Gastrocnemius medialis (tissue), 4 donors: ENCODE data around the gene PAK4. TPM values are rescaled to one million over a fixed set of nuclear protein-coding genes. Genes with fewer than 3 reads are reported as not detected.
"Not testable (repeated sequence)": the region's sequence is repeated elsewhere in the genome, so short reads cannot be mapped to it uniquely, and the experiment has no call there.

ENCODE experiments used
- ATAC-seq, 2 donors: fragments of 150-250 bp; one replicate each; pipeline ENCODE4 v1.9.1; 2016
- DNase-seq, 2 donors: peaks; one replicate each; pipeline ENCODE4 v3.0.0-alpha.2; 2019
- H3K27ac ChIP-seq, 4 donors: fragments of 200-600 bp; sonication (generic); 1 replicate in 1 of 4; 2 replicates in 3 of 4; pipeline ENCODE4 v1.5.1; 2016 to 2018; ENCODE audit warnings: mild to moderate bottlenecking in 2 of 4, moderate library complexity in 1 of 4
- H3K27me3 ChIP-seq, 3 donors: fragments of 200-600 bp; sonication (generic) in 2 of 3; 1 replicate in 1 of 3; 2 replicates in 2 of 3; pipeline versions ENCODE4 v1.5.1 to v1.6.0; 2016 to 2019; ENCODE audit warnings: mild to moderate bottlenecking in 1 of 3, moderate library complexity in 1 of 3
- H3K36me3 ChIP-seq, 2 donors: fragments of 200-600 bp; sonication (generic) in 1 of 2; one replicate each; pipeline ENCODE4 v1.5.1; 2017 to 2018
- H3K4me1 ChIP-seq, 2 donors: fragments of 200-600 bp; sonication (generic) in 1 of 2; one replicate each; pipeline ENCODE4 v1.5.1; 2016 to 2017; ENCODE audit warnings: mild to moderate bottlenecking in 2 of 2
- H3K4me3 ChIP-seq, 4 donors: fragments of 200-600 bp; sonication (generic) in 3 of 4; 1 replicate in 1 of 4; 2 replicates in 3 of 4; pipeline ENCODE4 v1.5.1; 2016 to 2019; ENCODE audit warnings: mild to moderate bottlenecking in 2 of 4
- H3K9me3 ChIP-seq, 3 donors: fragments of 200-600 bp; sonication (generic) in 2 of 3; 1 replicate in 1 of 3; 2 replicates in 2 of 3; pipeline ENCODE4 v1.5.1; 2016 to 2019
- POLR2A ChIP-seq, 2 donors: fragments of 450-650 bp; IDR thresholded peaks; one replicate each; pipeline ENCODE4 v1.6.1; 2017; ENCODE audit warnings: antibody characterized with exemption in 2 of 2, mild to moderate bottlenecking in 2 of 2, moderate library complexity in 2 of 2
- in situ Hi-C, 4 donors: fragments of 200-750 bp; cut with MboI; loops; one replicate each; pipeline versions ENCODE4 v1.15.0 to v1.8.0; 2017; ENCODE audit warnings: low sequenced_read_pairs in 4 of 4
- intact Hi-C: fragments of 100-400 bp; cut with DNase I; formaldehyde crosslinking; loops from one replicate; pipeline ENCODE4 v1.15.1; 2023; ENCODE audit warnings: low total_unique reads
- total RNA-seq, 4 donors: library from RNA; depleted of rRNA; stranded (reverse); fragments of >200 nt; gene quantifications; one replicate each; pipeline versions ENCODE4 v1.1.0 to v1.2.3, GENCODE V29; 2016
- TF ChIP-seq, protein P1 (sequence below), 5 experiments: fragments of 450-650 bp in 3 of 5; fragments of 200-600 bp in 2 of 5; sonication (generic) in 2 of 5; IDR thresholded peaks in 4 of 5; conservative IDR thresholded peaks in 1 of 5; 1 replicate in 4 of 5; 2 replicates in 1 of 5; pipeline ENCODE4 v1.5.1; 2016 to 2019; ENCODE audit warnings: antibody characterized with exemption in 5 of 5, mild to moderate bottlenecking in 3 of 5, moderate library complexity in 3 of 5

Gene PAK4
- total RNA-seq, 4 donors from 2014 or later: 4.7 to 11.7 (median 8.3) TPM

DNA sequence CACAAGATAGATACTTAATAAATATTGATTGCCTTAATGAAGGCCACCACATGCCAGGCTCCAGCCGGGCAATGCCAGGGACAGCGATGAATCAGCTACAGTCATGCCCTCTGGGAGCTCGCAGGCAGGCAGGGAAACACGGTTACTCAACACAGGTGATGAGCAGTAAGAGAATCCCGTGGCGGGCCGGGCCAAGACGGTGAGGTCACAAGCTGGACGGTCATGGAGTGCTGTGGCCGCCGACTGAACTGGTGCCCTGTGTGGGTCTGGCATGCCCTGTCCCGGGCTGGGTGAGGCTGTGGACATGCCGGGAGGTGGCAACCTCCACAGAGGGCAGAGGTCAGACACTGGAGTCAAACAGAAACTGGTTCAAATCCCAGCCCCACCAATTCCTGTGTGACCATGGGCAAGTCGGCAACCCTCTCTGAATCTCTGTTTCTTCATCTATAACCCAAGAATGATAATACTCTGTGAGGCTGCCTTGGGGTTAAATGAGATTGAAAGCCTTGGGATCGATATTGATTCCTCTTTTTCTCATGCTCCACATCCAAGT is 13.2 kb upstream of the PAK4 start:
- peaks cover 14 to 20% (median 18%) of the 10 kb centered on the region in 3 donors for H3K27me3 ChIP-seq
- DNase-seq: peak in 1 of 2 donors; percentile 54
- in situ Hi-C loops (loop anchor here in 3 of 4 donors (5.0 to 25.0 kb wide), 2 partner anchors 215 to 425 kb away; partner anchors contain the start of genes EID2 (in 2 of the 3) and EID2B (in 2 of the 3)), intact Hi-C loops (no loop called here)
- no peaks in the 10 kb centered on the region for H3K9me3 ChIP-seq
- no peak overlapping the region for H3K27ac ChIP-seq
- H3K36me3 ChIP-seq: no peaks in the 10 kb centered on the region
- TF ChIP-seq, protein P1, sequence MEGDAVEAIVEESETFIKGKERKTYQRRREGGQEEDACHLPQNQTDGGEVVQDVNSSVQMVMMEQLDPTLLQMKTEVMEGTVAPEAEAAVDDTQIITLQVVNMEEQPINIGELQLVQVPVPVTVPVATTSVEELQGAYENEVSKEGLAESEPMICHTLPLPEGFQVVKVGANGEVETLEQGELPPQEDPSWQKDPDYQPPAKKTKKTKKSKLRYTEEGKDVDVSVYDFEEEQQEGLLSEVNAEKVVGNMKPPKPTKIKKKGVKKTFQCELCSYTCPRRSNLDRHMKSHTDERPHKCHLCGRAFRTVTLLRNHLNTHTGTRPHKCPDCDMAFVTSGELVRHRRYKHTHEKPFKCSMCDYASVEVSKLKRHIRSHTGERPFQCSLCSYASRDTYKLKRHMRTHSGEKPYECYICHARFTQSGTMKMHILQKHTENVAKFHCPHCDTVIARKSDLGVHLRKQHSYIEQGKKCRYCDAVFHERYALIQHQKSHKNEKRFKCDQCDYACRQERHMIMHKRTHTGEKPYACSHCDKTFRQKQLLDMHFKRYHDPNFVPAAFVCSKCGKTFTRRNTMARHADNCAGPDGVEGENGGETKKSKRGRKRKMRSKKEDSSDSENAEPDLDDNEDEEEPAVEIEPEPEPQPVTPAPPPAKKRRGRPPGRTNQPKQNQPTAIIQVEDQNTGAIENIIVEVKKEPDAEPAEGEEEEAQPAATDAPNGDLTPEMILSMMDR (IDR thresholded peaks at IDR 0.05 in 4 of 5, conservative IDR thresholded peaks at IDR 0.05 in 1 of 5): no peak
- TF ChIP-seq POLR2A (IDR thresholded peaks at IDR 0.05): no peak
- no peaks in the 10 kb centered on the region for H3K4me1 ChIP-seq
- no peak overlapping the region for H3K4me3 ChIP-seq
- peak; percentile 56 to 78 for ATAC-seq

DNA sequence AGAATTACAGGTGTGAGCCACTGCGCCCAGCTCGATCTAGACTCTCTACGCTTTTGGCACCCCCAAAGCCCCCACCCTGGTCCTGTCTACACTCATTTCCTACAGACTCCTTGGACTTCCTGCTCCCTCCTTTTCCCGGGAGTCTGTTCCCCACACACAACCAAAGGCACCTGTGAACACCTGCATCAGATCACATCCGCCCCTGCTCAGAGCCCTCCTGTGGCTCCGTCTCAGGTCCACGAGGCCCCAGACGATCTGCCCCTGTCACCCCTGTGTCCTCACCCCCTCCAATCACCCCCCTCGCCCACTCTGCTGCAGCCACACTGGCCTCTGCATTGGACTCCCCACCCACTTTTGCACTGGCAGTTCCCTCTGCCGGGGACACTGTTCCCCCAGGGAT is 12.4 kb upstream of the PAK4 start:
- intact Hi-C loops (no loop called here), in situ Hi-C loops (loop anchor here in 3 of 4 donors (5.0 to 25.0 kb wide), 2 partner anchors 214 to 424 kb away; partner anchors contain the start of genes EID2 (in 2 of the 3) and EID2B (in 2 of the 3))
- no peaks in the 10 kb centered on the region for H3K4me1 ChIP-seq
- DNase-seq (no peak), ATAC-seq (no peak)
- H3K4me3 ChIP-seq: no peak overlapping the region
- TF ChIP-seq POLR2A (IDR thresholded peaks at IDR 0.05): no peak
- TF ChIP-seq, protein P1 (IDR thresholded peaks at IDR 0.05 in 4 of 5, conservative IDR thresholded peaks at IDR 0.05 in 1 of 5): no peak
- no peaks in the 10 kb centered on the region for H3K9me3 ChIP-seq
- H3K27me3 ChIP-seq: peaks cover 14 to 20% (median 18%) of the 10 kb centered on the region in 3 donors
- no peaks in the 10 kb centered on the region for H3K36me3 ChIP-seq
- H3K27ac ChIP-seq: no peak overlapping the region

DNA sequence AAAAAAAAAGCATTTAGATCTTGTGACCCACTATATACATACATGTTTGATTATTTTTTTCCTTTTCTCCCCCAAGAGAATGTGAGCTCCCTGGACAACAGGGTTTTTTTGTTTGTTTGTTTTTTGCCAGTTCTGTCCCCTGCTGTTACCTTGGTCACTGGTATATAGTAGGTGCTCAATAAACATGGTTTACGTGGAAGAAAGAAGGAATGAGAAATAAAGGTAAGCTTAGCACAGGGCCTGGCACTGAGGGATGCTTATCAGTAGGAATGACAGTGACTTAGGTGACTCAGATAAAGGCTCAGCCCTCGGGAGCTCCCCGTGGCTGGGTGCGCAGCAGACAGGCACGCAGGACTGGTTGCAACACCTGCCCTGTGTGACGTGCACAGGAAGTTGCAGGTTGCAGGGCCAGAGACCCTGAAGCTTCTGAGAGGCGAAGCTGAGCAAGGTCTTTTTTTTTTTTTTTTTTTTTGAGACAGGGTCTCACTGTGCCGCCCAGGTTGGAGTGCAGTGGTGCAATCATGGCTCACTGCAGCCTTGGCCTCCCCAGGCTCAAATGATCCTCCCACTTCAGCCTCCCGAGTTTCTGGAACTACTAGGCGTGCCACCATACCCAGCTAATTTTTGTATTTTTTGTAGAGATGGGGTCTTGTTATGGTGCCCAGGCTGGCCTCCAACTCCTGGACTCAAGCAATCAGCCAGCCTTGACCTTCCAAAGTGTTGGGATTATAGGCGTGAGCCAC is 10.3 kb upstream of the PAK4 start:
- DNase-seq: no peak
- no peak overlapping the region for H3K4me3 ChIP-seq
- peaks cover 8 to 20% (median 14%) of the 10 kb centered on the region in 3 donors for H3K27me3 ChIP-seq
- H3K4me1 ChIP-seq: no peaks in the 10 kb centered on the region
- H3K36me3 ChIP-seq: no peaks in the 10 kb centered on the region
- H3K9me3 ChIP-seq: no peaks in the 10 kb centered on the region
- no peak for TF ChIP-seq POLR2A (IDR thresholded peaks at IDR 0.05)
- TF ChIP-seq, protein P1 (IDR thresholded peaks at IDR 0.05 in 4 of 5, conservative IDR thresholded peaks at IDR 0.05 in 1 of 5): no peak
- intact Hi-C loops: no loop called here
- in situ Hi-C loops: loop anchor here in 3 of 4 donors (5.0 to 25.0 kb wide), 3 partner anchors 72 to 422 kb away; partner anchors contain the start of genes EID2 (in 2 of the 3) and EID2B (in 2 of the 3)
- no peak overlapping the region for H3K27ac ChIP-seq
- ATAC-seq: no peak

DNA sequence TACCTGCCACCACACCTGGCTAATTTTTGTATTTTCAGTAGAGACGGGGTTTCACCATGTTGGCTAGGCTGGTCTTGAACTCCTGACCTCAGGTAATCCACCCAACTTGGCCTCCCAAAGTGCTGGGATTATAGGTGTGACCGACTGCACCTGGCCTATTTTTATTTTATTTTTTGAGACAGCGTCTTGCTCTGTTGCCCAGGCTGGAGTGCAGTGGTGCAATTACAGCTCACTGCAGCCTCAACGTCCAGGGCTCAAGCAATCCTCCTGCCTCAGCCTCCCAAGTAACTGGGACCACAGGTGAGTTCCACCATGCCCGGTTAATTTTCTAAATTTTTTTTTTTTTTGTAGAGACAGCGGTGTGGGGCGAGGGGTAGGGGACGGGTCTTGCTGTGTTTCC is 8.6 kb upstream of the PAK4 start:
- ATAC-seq, H3K9me3 ChIP-seq, H3K4me3 ChIP-seq, H3K4me1 ChIP-seq, intact Hi-C loops, DNase-seq, H3K36me3 ChIP-seq, H3K27ac ChIP-seq: not testable (repeated sequence)
- in situ Hi-C loops: loop anchor here in 3 of 4 donors (5.0 to 25.0 kb wide), 3 partner anchors 70 to 420 kb away; partner anchors contain the start of genes EID2 (in 2 of the 3) and EID2B (in 2 of the 3)
- H3K27me3 ChIP-seq: peaks cover 11 to 13% (median 13%) of the 10 kb centered on the region in 3 donors

DNA sequence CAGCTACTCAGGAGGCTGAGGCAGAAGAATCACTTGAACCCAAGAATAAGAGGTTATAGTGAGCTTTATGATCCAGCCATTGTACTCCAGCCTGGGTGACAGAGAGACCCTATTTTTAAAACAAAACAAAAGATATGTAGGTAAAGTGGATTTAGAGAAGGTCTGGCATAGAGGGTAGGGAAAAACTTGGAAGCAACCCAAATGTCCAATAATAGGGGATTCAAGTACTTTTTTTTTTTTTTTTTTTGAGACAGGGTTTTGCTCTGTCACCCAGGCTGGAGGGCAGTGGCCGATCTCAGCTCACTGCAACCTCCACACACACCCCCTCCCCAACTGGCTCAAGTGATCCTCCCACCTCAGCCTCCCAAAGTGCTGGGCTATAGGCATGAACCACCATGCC is 5.8 kb upstream of the PAK4 start:
- H3K4me1 ChIP-seq: peaks cover 1 to 7% of the 10 kb centered on the region in 2 donors
- no peak overlapping the region for H3K4me3 ChIP-seq
- intact Hi-C loops: no loop called here
- no peak overlapping the region for H3K27ac ChIP-seq
- no peaks in the 10 kb centered on the region for H3K36me3 ChIP-seq
- no peak for DNase-seq
- TF ChIP-seq, protein P1 (IDR thresholded peaks at IDR 0.05 in 4 of 5, conservative IDR thresholded peaks at IDR 0.05 in 1 of 5): no peak
- no peak for TF ChIP-seq POLR2A (IDR thresholded peaks at IDR 0.05)
- no peak for ATAC-seq
- H3K27me3 ChIP-seq: peaks cover 0 to 4% (median 3%) of the 10 kb centered on the region in 3 donors
- H3K9me3 ChIP-seq: no peaks in the 10 kb centered on the region
- in situ Hi-C loops: loop anchor here in 3 of 4 donors (5.0 to 25.0 kb wide), 3 partner anchors 67 to 417 kb away; partner anchors contain the start of genes EID2 (in 2 of the 3) and EID2B (in 2 of the 3)
